GM19351 (cell line): ENCODE data around the gene BLM.
"Not testable (repeated sequence)": the region's sequence is repeated elsewhere in the genome, so short reads cannot be mapped to it uniquely, and the experiment has no call there.

Experiments used
- ATAC-seq: cut with Tn5 transposase; IDR thresholded peaks from one replicate; pipeline ENCODE4 v1.9.1; 2021; ENCODE audit warnings: mild to moderate bottlenecking, moderate library complexity; ENCODE audit not compliant: unreplicated experiment

Gene BLM

GRCh38 chr15:90840157-90840855 is 123.2 kb downstream of the BLM start:
- ATAC-seq: no peak

GRCh38 chr15:90840954-90841353 is 123.8 kb downstream of the BLM start:
- ATAC-seq: no peak

- no peak for ATAC-seq
Observed at GRCh38 chr15:90844696-90845095, 127.5 kb downstream of the BLM start.

- ATAC-seq: peak; percentile 94
Observed at GRCh38 chr15:90845201-90845949, 128.2 kb downstream of the BLM start.

- ATAC-seq: not testable (repeated sequence)
Observed at GRCh38 chr15:90849424-90849823, 132.3 kb downstream of the BLM start.

GRCh38 chr15:90851114-90851513 is 134.0 kb downstream of the BLM start:
- ATAC-seq: no peak

GRCh38 chr15:90851940-90852339 is 134.8 kb downstream of the BLM start:
- no peak for ATAC-seq

- ATAC-seq: no peak
Observed at GRCh38 chr15:90855139-90855538, 138.0 kb downstream of the BLM start.

GRCh38 chr15:90857337-90857736 is 140.2 kb downstream of the BLM start:
- no peak for ATAC-seq

- ATAC-seq: no peak
Observed at GRCh38 chr15:90857883-90858443, 140.8 kb downstream of the BLM start.

- ATAC-seq: no peak
Observed at GRCh38 chr15:90859234-90860131, 142.3 kb downstream of the BLM start.

- no peak for ATAC-seq
Observed at GRCh38 chr15:90860450-90860849, 143.3 kb downstream of the BLM start.

- ATAC-seq: no peak
Observed at GRCh38 chr15:90860942-90861675, 144.0 kb downstream of the BLM start.

- ATAC-seq: no peak
Observed at GRCh38 chr15:90862487-90862886, 145.3 kb downstream of the BLM start.

GRCh38 chr15:90862964-90863778 is 146.0 kb downstream of the BLM start:
- no peak for ATAC-seq

GRCh38 chr15:90863987-90864386 is 146.8 kb downstream of the BLM start:
- ATAC-seq: no peak

- no peak for ATAC-seq
Observed at GRCh38 chr15:90864507-90864906, 147.4 kb downstream of the BLM start.

- ATAC-seq: no peak
Observed at GRCh38 chr15:90865702-90866101, 148.6 kb downstream of the BLM start.
